Measurements from ENCODE around the gene RELT.
A peak's percentile ranks its signal among the peaks of the same experiment; 100 is the strongest.
"Not testable (repeated sequence)": the region's sequence is repeated elsewhere in the genome, so short reads cannot be mapped to it uniquely, and the experiment has no call there.

RELT gene

DNA sequence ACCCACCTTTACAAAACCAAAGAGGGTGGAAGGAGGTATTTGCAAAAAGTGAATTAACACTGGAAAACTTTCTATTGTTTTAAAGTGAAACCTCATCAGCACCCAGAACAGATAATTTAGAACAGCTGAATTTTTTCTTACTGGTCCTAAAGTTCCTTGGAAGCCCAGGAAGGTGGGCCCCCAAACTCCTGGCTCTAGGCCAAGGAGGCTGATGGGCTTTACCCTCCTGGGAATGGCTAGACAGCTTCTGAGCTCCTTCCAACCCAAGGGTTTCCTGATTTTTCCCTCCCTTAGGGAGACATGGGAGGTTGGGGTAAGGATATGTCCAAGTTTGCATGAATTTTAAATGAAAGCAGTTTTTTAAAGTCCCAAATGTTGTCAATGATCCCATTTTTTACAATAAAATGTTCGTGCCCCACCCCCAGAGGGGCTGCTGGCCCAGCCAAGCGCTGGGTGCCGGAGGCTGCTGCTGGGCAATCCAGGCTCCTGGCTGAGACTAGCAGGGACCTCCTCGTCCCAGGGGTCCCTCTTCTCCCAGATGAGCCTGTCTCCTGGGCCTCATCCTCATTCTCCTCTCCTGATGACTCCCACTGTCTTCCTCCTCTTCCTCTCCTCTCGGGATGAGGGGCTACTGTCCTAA, 28.4 kb downstream of the RELT start:
- no peak for DNase-seq (ENCODE audit: low read depth)

GRCh38 chr11:73405146-73405510, 28.9 kb downstream of the RELT start:
- DNase-seq (ENCODE audit: low read depth): no peak

DNA sequence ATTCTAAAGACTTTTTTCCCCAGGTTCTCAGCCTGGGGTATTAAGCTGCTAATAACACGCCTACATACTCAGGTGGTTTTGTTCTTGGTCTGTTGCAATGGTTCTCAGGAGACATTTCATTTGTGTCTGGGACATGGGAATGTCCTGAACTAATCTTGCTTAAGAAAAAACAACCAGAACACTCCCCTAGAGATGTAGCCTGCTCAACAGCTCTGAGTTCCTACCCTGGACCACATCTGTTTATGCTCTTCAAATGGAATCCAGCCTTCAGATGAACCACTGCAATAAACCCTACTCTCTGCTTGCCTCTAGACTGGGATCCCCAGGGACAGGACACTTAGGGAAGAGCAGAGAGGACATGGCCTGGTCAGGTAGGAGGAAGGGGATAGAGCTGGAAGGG, 29.9 kb downstream of the RELT start:
- DNase-seq (ENCODE audit: low read depth): no peak

DNA sequence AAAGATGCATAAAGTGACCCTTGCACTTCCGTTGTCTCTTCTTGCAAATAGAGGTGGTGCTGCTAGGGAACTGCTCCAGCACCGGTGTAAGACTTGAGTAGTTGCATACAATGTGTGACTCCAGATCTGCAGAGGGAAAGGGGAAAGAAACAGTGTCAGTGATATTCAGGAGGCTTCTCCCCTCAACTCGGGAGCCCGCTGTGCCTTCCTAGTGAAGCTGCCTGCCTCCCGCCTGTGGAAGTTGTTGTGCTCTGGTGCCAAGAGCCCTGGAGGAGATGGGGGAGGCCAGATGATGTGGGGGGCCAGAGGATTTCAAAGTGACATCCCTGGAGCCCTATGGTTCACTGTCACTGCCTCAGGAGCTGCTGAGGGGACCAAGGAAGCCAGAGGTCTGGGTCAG, 30.4 kb downstream of the RELT start:
- no peak for DNase-seq (ENCODE audit: low read depth)

- DNase-seq (ENCODE audit: low read depth): no peak
Observed at GRCh38 chr11:73409431-73409830, 33.2 kb downstream of the RELT start.

GRCh38 chr11:73410627-73411026, 34.4 kb downstream of the RELT start:
- no peak for DNase-seq (ENCODE audit: low read depth)

DNA sequence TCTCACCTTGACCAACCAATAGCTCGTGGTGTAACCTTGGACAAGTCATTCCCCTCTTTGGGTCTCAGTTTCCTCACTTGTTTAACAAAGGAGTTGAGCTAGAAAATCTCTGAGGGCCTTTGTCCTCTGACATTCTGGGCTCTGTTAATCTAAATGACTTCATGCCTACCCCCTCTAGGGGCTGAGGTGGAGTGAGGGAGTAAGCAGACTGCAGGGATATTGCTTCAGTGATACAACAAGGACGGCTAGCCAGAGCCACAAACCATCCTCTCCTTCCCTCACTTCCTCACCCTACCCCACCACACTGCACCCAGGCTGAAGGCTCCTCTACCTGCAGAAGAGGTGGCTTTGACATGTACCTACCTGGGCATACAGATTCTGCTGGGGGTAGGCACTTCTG, 34.8 kb downstream of the RELT start:
- DNase-seq (ENCODE audit: low read depth): no peak

DNA sequence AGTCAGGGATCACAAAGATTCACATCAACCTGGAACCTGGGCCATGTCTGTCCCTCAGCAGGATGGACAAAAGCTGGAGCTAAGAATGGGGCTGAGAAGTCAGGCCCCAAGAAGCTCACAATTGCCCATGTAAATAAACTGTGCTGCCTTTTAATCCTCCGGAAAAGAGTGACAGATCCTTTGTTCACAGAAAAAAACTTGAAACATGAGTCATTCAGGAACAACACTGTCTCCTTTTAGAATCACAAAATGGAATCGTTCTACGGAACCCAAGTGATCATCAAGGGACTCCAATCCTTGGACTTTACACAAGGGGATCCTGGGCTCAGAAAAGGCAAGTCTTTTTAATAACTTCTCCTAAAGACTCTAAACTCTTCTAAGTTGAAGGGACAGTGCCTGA, 36.1 kb downstream of the RELT start:
- DNase-seq (ENCODE audit: low read depth): no peak

- no peak for DNase-seq (ENCODE audit: low read depth)
Observed at GRCh38 chr11:73413256-73413655, 37.1 kb downstream of the RELT start.

GRCh38 chr11:73414977-73415651, 38.9 kb downstream of the RELT start:
- DNase-seq (ENCODE audit: low read depth): peak; percentile 95

GRCh38 chr11:73415854-73416615, 39.8 kb downstream of the RELT start:
- peak; percentile 68 for DNase-seq (ENCODE audit: low read depth)

DNA sequence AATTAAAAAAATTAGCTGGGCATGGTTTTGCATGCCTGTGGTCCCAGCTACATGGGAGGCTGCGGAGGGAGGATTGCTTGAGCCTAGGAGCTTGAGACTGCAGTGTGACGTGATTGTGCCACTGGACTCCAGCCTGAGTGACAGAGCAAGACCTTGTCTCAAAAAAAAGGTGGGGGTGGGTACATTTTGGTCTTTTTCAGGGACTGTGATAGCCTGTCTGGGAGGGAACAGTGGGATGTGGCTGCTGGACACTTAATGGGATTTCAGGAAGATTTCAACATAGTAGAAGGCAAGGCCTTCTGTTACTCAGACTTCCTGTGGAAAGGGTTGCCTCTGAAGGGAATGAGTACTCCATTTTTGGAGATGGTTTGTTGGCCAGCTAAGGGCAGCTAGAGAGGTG, 40.6 kb downstream of the RELT start:
- DNase-seq (ENCODE audit: low read depth): no peak

DNA sequence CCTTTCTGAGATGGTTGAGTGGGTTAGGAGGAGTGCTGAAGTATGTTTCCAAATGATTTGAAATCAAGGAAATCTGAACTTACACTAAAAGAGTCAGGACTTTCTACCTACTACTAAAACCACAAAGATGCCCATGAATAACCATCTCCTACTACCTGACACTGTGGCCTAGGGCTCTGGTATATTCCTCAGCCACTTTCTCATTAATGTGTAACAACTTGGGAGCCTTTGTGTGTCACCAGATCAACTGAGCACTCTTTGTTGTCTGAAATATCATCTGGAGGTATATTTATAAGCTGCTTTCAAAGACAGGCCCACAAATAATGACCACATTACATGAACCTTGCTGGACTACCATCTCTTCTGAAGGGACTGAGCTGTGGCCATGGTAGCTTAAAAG, 43.9 kb downstream of the RELT start:
- no peak for DNase-seq (ENCODE audit: low read depth)

GRCh38 chr11:73422886-73423285, 46.7 kb downstream of the RELT start:
- DNase-seq (ENCODE audit: low read depth): no peak

DNA sequence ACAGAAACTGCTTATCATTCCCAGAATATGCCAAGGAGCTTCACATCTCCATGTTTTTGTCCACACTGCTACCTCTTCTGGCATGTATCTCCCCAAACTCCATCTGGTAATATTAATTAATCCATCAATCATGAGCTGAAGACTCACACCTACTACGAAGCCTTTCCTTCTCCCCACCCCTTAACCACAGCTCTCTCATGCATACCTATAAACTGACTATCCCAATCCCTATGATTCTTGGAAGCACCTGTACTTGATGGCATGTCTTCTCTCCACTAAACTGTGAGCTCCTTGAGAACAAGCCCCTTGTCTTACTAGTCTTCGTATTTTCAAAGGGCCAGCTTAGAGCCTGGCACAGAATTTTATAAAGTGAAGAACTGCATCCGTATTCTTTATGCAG, 47.3 kb downstream of the RELT start:
- no peak for DNase-seq (ENCODE audit: low read depth)

DNA sequence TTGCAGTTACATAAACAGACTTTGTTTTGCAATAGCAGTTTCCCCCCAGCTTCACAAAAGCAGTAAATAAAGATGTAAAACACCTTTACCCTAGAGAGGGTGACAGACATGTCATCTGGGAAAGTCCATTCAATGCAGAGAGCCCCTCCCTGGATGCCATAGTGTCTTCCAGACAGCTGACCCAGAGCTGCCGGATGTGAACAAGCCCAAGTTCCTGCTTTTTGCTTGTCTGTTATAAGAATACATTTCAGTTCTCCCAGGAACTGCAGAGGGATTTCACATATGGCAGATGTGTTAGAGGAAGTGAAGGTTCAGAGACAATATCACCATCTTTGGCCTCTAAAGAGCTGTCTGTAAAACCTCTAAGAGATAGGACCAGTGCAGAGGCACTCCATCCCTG, 48.9 kb downstream of the RELT start:
- no peak for DNase-seq (ENCODE audit: low read depth)

GRCh38 chr11:73426219-73426850, 50.1 kb downstream of the RELT start:
- peak; percentile 37 for DNase-seq (ENCODE audit: low read depth)

- no peak for DNase-seq (ENCODE audit: low read depth)
Observed at GRCh38 chr11:73428227-73428626, 52.0 kb downstream of the RELT start.

DNA sequence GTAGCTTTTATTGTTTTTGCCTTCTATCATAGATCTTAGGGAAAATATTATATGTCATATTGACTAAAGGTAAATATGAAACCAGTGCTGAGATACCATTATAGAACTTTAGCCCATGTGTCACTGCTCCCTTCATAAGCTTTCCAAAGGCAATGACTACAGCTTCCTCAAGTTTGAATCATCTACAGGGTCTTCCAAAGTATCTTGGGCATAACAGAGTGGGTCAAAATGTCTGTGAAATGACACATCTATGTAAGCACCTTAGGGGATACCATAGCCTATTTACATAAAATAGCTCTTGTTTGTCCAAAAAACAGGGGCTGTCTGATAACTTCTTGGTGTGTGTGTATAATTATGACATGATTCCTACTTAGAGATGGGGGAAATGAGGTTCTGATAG, 52.5 kb downstream of the RELT start:
- no peak for DNase-seq (ENCODE audit: low read depth)

DNA sequence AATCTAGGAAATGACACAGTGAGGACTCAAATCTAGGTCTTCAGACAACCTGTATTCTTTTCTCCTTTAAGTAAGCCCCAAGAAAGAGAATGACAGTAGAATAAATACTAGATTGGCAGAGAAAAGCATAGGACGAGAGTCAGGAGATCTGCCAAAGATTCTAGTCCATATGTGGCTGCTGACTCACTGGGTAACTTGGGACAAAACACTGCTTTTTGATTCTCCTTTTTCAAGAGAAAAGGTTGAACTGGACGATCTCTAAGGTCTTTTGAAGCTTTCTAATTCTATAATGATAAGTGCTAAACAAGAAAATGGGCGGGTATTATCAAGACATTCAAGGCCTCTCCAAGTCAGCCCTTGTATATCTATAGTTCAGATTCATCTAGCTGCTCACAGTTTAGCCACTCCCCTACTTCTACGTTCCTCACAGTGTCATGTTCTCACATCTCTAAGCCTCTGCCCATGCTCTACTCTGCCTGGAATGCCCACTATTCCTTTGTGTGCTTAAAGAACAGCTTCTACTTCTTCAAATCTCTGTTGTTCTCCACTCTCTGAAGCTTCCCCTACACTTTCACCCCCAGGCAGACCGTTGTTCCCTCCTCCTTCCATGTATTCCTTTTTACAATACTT, 53.0 kb downstream of the RELT start:
- DNase-seq (ENCODE audit: low read depth): no peak

- DNase-seq (ENCODE audit: low read depth): no peak
Observed at GRCh38 chr11:73430326-73430725, 54.1 kb downstream of the RELT start.

DNA sequence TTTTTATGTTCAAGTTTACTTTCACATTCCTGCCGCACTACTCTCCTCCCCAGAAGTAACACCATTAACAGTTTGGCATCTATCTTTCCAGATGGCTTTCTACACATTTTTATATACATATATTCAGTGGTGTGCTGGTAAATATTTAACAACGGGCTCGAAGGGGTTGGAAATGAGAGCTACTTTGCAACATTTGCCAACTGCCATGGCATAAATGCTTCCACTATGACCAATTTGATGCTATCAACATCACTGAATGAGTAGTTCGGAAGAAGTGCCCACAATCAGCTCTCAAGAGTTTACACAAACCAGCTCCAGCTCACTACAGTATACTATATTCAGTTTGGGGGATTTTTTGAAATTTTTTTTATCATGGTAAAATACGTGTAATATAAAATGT, 55.2 kb downstream of the RELT start:
- DNase-seq (ENCODE audit: low read depth): no peak

GRCh38 chr11:73436859-73437258, 60.7 kb downstream of the RELT start:
- DNase-seq (ENCODE audit: low read depth): not testable (repeated sequence)
